Loucy (cell line): ENCODE results near the gene EPHA6.

ENCODE experiments used
- H2AFZ ChIP-seq: fragments of 200-600 bp; sonication (generic); 2 replicates; pipeline ENCODE4 v1.6.0; 2016; ENCODE audit warnings: antibody characterized with exemption, mild to moderate bottlenecking, low read length, moderate library complexity
- H3F3A ChIP-seq: fragments of 200-600 bp; 2 replicates; pipeline ENCODE4 v1.6.0; 2016; ENCODE audit warnings: antibody characterized with exemption, low read depth, mild to moderate bottlenecking
- H3K27me3 ChIP-seq: fragments of 200-600 bp; sonication (generic); 2 replicates; pipeline ENCODE4 v1.6.1; 2014; ENCODE audit warnings: low read length, mild to moderate bottlenecking; ENCODE audit not compliant: insufficient read depth, poor library complexity, severe bottlenecking
- H3K36me3 ChIP-seq: fragments of 200-600 bp; sonication (generic); 2 replicates; pipeline ENCODE4 v1.6.1; 2016; ENCODE audit warnings: low read length; ENCODE audit not compliant: insufficient read depth
- H3K4me1 ChIP-seq: fragments of 200-600 bp; sonication (generic); 2 replicates; pipeline ENCODE4 v1.5.1; 2014; ENCODE audit warnings: low read length, mild to moderate bottlenecking; ENCODE audit not compliant: insufficient read depth, poor library complexity, severe bottlenecking
- H3K4me2 ChIP-seq: fragments of 200-600 bp; sonication (generic); 2 replicates; pipeline ENCODE4 v1.6.0; 2014; ENCODE audit warnings: antibody characterized with exemption, low read length, low read depth, mild to moderate bottlenecking; ENCODE audit not compliant: poor library complexity, severe bottlenecking
- H3K4me3 ChIP-seq: fragments of 200-600 bp; sonication (generic); 2 replicates; pipeline ENCODE4 v1.5.1; 2014; ENCODE audit warnings: low read length, mild to moderate bottlenecking, mixed read lengths; ENCODE audit not compliant: poor library complexity, severe bottlenecking
- H3K79me2 ChIP-seq: fragments of 200-600 bp; sonication (generic); 2 replicates; pipeline ENCODE4 v1.6.1; 2014; ENCODE audit warnings: low read length; ENCODE audit not compliant: insufficient read depth
- H3K9ac ChIP-seq: fragments of 200-600 bp; sonication (generic); 2 replicates; pipeline ENCODE4 v1.6.0; 2014; ENCODE audit warnings: mild to moderate bottlenecking, low read depth, low read length, moderate library complexity; ENCODE audit not compliant: poor library complexity, severe bottlenecking
- H3K9me2 ChIP-seq: fragments of 200-600 bp; sonication (generic); replicated peaks from 2 replicates; pipeline ENCODE4 v1.6.1; 2016; ENCODE audit warnings: low read depth, low read length, mixed read lengths
- H3K9me3 ChIP-seq: fragments of 200-600 bp; sonication (generic); 2 replicates; pipeline ENCODE4 v1.6.1; 2014; ENCODE audit warnings: mild to moderate bottlenecking, antibody characterized with exemption, low read length, low read depth; ENCODE audit not compliant: insufficient read depth
- H4K20me1 ChIP-seq: fragments of 200-600 bp; sonication (generic); 2 replicates; pipeline ENCODE4 v1.6.0; 2014; ENCODE audit warnings: antibody characterized with exemption, low read length, mild to moderate bottlenecking; ENCODE audit not compliant: insufficient read depth, poor library complexity, severe bottlenecking
- EZH2phosphoT487 ChIP-seq: fragments of 200-600 bp; IDR thresholded peaks from 2 replicates; pipeline ENCODE4 v1.6.1; 2018; ENCODE audit warnings: antibody characterized with exemption, mild to moderate bottlenecking, moderate library complexity, borderline replicate concordance
- TF ChIP-seq, protein P1 (sequence below): fragments of 200-600 bp; sonication (generic); conservative IDR thresholded peaks from 2 replicates; pipeline ENCODE4 v1.5.1; 2014; ENCODE audit warnings: mild to moderate bottlenecking, antibody characterized with exemption, low read length

The EPHA6 gene

DNA sequence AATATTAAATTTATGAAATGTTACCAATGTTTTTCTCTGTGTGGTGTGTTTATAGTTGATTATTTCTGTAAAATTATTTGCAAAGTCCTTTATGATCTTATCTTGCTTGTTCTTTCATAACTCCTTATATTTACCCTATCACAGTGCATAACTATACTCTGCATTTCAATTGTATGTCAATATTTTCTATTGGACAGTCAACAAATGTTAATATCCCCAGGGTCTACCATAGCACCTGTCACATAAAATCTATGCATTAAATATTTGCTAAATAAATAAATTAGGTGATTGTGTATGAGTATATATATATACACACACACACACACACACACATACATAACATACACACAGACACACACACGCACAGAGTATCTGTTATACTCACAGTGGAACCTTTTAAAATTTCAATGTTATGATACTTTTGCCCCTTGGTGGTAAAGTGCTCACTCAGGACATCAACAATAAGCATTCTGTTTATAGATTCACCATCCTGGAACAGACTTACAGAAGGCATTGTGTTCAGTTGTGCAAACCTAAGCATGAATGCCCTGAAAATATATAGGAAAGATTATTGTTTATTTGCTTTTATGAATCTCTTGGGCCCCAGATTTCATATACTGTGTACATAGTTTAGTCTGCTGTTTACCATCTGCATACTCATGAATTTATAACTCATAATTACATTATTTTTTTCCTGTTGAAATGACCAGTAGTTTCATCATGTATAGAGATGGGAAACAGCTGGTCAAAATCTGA lies 443.7 kb downstream of the EPHA6 start:
- H4K20me1 ChIP-seq = no peaks in the 10 kb centered on the region
- no peak overlapping the region for H3K4me2 ChIP-seq
- no peaks in the 10 kb centered on the region for H3K79me2 ChIP-seq
- H3K36me3 ChIP-seq = no peaks in the 10 kb centered on the region
- H3K9me2 ChIP-seq = no peaks in the 10 kb centered on the region
- no peak for TF ChIP-seq EZH2phosphoT487
- TF ChIP-seq, protein P1, sequence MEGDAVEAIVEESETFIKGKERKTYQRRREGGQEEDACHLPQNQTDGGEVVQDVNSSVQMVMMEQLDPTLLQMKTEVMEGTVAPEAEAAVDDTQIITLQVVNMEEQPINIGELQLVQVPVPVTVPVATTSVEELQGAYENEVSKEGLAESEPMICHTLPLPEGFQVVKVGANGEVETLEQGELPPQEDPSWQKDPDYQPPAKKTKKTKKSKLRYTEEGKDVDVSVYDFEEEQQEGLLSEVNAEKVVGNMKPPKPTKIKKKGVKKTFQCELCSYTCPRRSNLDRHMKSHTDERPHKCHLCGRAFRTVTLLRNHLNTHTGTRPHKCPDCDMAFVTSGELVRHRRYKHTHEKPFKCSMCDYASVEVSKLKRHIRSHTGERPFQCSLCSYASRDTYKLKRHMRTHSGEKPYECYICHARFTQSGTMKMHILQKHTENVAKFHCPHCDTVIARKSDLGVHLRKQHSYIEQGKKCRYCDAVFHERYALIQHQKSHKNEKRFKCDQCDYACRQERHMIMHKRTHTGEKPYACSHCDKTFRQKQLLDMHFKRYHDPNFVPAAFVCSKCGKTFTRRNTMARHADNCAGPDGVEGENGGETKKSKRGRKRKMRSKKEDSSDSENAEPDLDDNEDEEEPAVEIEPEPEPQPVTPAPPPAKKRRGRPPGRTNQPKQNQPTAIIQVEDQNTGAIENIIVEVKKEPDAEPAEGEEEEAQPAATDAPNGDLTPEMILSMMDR = no peak
- H3K4me3 ChIP-seq = no peak overlapping the region
- no peak overlapping the region for H3K9ac ChIP-seq
- no peaks in the 10 kb centered on the region for H3F3A ChIP-seq
- no peaks in the 10 kb centered on the region for H3K9me3 ChIP-seq
- H3K4me1 ChIP-seq = no peaks in the 10 kb centered on the region
- H3K27me3 ChIP-seq = no peaks in the 10 kb centered on the region
- no peak overlapping the region for H2AFZ ChIP-seq

DNA sequence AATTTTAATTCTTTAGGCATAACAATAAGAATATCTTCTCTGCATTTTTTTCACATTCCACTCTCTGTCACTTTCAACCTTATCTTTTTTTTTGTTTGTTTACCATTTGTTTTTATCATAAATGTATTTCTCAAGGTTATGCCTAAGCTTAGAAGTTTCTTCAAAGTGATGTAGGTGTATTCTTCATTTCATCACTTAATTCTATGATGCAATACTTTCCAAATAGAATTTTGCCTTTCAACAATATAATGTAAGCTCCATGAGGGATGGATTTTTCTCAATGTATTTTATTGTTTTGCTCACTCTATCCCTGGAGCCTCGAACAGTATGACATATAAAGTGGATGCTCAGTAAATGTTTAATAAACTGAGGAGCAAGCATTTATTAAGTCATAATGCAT lies 444.9 kb downstream of the EPHA6 start:
- TF ChIP-seq EZH2phosphoT487 = no peak
- TF ChIP-seq, protein P1 = no peak
- Histone ChIP-seq H3F3A (no peaks in the 10 kb centered on the region), H2AFZ (no peak overlapping the region), H3K9ac (no peak overlapping the region), H3K9me3 (no peaks in the 10 kb centered on the region), H3K9me2 (no peaks in the 10 kb centered on the region), H3K4me3 (no peak overlapping the region), H4K20me1 (no peaks in the 10 kb centered on the region), H3K4me1 (no peaks in the 10 kb centered on the region), H3K27me3 (no peaks in the 10 kb centered on the region), H3K79me2 (no peaks in the 10 kb centered on the region), H3K4me2 (no peak overlapping the region), H3K36me3 (no peaks in the 10 kb centered on the region)

DNA sequence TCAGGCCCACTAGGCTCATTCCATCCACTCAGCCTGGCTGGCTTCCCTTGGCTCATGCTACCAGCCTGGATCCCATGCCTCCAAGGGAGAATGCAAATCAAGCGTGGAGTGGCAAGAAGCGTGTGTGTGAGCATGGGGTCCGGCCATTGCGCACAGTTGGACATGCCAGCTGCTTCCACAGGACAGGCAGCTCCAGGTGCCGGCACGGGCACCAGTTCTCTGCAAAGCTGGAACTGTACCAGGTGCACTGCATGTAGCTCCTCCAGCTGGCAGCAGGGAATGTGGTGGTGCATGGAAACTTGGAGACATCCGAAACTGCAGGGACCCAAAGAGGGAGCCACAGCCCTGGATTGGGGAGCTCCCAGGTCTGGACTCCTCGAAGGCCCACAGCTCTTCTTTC lies 449.8 kb downstream of the EPHA6 start:
- Histone ChIP-seq H3K9me3 (no peaks in the 10 kb centered on the region), H3K79me2 (no peaks in the 10 kb centered on the region), H3K36me3 (no peaks in the 10 kb centered on the region), H3K4me2 (no peak overlapping the region), H3K4me1 (no peaks in the 10 kb centered on the region), H2AFZ (no peak overlapping the region), H3K27me3 (no peaks in the 10 kb centered on the region), H3F3A (no peaks in the 10 kb centered on the region), H4K20me1 (no peaks in the 10 kb centered on the region), H3K9ac (no peak overlapping the region), H3K4me3 (no peak overlapping the region), H3K9me2 (no peaks in the 10 kb centered on the region)
- TF ChIP-seq, protein P1 = no peak
- no peak for TF ChIP-seq EZH2phosphoT487
